ENCODE measurements around the gene DDX25. TPM values are rescaled to one million over a fixed set of nuclear protein-coding genes. Genes with fewer than 3 reads are reported as not detected.

DDX25 gene
- total RNA-seq, 1 donor from 2014 or later, result 2.3 TPM

DNA sequence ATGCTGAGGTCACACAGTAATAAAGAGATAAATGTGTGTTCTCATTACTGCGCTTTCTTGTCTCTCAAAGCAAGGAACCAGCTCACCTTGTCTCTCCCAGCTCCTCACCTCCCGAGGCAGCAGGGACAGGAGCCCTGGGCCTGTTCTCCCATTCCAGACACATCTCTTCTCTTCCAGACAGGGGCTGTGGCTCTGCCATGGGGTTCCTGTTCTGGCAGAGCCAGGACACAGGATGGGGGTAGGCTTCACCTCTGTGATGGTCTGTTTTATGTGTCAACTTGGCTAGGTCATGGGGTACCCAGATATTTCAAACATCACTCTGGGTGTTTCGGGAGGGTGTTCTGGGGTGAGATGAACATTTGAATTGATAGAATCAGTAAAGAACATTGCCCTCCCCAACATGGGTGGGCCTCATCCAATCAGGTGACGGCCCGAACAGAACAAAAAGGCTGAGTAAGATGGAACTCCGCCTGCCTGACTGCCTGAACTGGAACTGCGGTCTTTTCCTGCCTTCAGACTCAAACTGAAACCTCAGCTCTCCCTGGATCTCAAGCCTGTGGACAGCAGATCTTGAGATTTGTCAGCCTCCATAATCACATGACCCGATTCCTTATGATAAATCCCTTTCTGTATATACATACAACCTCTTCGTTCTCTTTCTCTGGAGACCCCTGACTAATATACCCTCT, 39.5 kb downstream of the DDX25 start:
- no peaks in the 10 kb centered on the region for H3K36me3 Mint-ChIP-seq (ENCODE audit: low read depth)
- TF ChIP-seq, protein P1, sequence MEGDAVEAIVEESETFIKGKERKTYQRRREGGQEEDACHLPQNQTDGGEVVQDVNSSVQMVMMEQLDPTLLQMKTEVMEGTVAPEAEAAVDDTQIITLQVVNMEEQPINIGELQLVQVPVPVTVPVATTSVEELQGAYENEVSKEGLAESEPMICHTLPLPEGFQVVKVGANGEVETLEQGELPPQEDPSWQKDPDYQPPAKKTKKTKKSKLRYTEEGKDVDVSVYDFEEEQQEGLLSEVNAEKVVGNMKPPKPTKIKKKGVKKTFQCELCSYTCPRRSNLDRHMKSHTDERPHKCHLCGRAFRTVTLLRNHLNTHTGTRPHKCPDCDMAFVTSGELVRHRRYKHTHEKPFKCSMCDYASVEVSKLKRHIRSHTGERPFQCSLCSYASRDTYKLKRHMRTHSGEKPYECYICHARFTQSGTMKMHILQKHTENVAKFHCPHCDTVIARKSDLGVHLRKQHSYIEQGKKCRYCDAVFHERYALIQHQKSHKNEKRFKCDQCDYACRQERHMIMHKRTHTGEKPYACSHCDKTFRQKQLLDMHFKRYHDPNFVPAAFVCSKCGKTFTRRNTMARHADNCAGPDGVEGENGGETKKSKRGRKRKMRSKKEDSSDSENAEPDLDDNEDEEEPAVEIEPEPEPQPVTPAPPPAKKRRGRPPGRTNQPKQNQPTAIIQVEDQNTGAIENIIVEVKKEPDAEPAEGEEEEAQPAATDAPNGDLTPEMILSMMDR (conservative IDR thresholded peaks at IDR 0.05), result no peak
- peaks cover 8% of the 10 kb centered on the region for H3K4me1 Mint-ChIP-seq
- no peak for DNase-seq (ENCODE audit: low read depth, low spot score)
- peak overlapping the region; percentile 22 for H3K27ac Mint-ChIP-seq (ENCODE audit: unreplicated experiment)
- peaks cover 25% of the 10 kb centered on the region for H3K27me3 Mint-ChIP-seq (ENCODE audit: low read depth)
- no peak overlapping the region for H3K4me3 Mint-ChIP-seq
- no peaks in the 10 kb centered on the region for H3K9me3 Mint-ChIP-seq

DNA sequence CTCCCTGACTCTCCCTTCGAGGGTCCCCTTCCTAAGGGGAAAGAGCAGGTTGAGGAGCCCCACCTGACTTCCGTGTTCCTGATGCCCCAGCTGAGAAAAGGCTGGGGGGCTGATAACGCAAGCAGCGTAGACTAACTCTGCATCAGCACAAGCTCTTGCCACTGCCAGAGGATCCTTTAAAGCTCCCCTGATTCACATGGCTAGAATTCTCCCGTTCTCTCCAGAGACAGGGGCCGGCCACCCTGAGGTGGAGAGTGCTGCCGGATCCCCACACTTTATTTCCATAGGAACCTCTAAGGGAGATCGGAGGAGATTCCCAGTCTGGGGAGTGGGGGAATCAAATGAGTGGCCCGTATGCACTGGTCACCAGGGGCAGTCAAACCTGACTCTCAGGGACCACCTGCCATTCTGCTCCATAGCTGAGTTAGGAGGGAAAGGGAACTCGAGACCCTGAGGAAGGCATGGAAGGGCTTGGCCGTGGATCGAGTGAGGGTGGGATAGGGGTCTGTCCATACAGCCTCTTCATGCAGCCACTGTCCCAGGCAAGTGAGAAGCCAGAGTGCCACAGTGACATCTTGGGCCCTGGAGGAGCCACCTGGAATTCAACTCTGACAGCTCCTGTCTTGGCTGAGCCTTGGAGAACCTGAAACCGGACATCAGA, 40.2 kb downstream of the DDX25 start:
- no peaks in the 10 kb centered on the region for H3K36me3 Mint-ChIP-seq (ENCODE audit: low read depth)
- H3K4me1 Mint-ChIP-seq, result peaks cover 6% of the 10 kb centered on the region
- H3K4me3 Mint-ChIP-seq, result no peak overlapping the region
- H3K27ac Mint-ChIP-seq (ENCODE audit: unreplicated experiment), result peak overlapping the region; percentile 22
- H3K9me3 Mint-ChIP-seq, result no peaks in the 10 kb centered on the region
- H3K27me3 Mint-ChIP-seq (ENCODE audit: low read depth), result peaks cover 25% of the 10 kb centered on the region
- TF ChIP-seq, protein P1 (conservative IDR thresholded peaks at IDR 0.05), result no peak
- DNase-seq (ENCODE audit: low read depth, low spot score), result no peak

DNA sequence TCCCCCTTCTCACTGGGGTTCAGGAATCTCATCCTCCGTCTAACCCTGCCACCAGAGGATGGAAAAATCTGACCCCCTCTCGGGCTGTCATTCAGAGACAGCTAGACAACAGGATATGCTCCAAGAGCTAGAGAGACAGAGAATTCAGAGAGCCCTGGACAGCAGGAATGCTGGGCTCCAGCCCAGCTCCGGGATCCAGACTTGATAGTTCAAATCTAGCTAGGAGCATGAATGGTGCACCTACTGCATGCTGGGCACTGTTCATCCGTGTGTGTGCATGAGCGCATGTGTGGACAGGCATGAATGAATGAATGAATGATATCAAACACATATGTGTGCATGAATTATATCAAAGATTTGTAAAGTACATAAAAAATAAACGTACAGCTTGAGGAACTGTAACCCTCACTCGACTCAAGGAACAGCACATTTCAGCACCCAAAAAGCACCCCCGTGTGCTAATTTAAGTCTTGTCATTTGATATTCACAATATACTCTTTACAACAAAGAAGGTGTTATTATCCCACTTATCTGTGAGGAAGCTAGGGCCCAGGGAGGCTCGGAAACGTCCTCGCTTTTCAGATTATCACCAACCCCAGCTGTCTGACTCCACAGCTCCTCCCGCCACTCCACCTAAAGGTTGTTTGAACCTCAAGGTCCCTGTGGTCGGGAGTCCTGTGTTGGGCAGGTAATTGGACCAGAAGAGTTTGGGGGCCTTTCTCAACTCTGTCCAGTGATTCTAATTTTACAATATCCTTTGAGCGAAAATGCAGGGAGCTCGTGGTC, 40.9 kb downstream of the DDX25 start:
- TF ChIP-seq, protein P1 (conservative IDR thresholded peaks at IDR 0.05), result no peak
- no peak overlapping the region for H3K4me3 Mint-ChIP-seq
- peaks cover 25% of the 10 kb centered on the region for H3K27me3 Mint-ChIP-seq (ENCODE audit: low read depth)
- no peaks in the 10 kb centered on the region for H3K36me3 Mint-ChIP-seq (ENCODE audit: low read depth)
- DNase-seq (ENCODE audit: low read depth, low spot score), result no peak
- H3K4me1 Mint-ChIP-seq, result peaks cover 6% of the 10 kb centered on the region
- no peak overlapping the region for H3K27ac Mint-ChIP-seq (ENCODE audit: unreplicated experiment)
- H3K9me3 Mint-ChIP-seq, result no peaks in the 10 kb centered on the region

DNA sequence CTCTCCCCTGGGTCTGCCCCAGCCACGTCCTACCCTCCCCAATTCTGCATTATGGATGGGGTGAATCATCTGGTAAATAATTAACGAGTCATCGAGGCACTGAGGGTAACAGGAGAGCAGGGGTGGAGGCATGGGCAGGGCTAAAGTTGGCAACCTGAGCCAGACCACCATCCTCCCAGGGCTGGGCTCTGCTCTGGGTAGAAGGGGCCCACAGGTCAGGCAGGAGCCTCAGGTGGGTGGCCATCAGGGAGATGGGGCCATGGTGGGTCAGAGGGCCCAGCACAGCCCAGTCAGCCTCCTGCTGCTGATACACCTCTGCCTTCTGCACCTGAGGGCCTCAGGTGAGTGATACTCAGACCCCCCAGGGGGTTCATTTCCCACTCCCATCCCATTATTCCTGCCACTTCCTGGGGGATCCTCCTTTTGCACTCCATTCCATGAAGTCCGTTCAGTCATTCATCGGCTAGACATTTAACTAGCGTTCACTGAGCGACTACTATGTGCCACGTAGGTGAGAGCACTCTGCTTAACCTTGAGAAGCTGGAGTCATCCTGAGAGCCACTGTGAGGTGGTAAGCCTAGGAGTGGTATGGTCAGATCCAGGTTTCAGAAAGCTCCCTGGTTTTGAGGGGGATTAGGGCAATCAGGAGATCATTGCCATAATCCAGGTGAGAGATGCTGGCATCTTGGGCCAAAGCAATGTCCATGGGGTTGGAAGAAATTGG, 41.7 kb downstream of the DDX25 start, which contains the start of gene VSIG10L2:
Gene VSIG10L2 (plus strand): TSS at position 248 of the 724 bp plus-strand sequence. CDS start 12 bp downstream, at position 260.
- Mint-ChIP-seq H3K36me3 (ENCODE audit: low read depth) (no peaks in the 10 kb centered on the region), H3K4me3 (no peak within 1 kb of the TSS), H3K4me1 (peaks cover 6% of the 10 kb centered on the region), H3K27me3 (ENCODE audit: low read depth) (peaks cover 25% of the 10 kb centered on the region), H3K9me3 (no peaks in the 10 kb centered on the region), H3K27ac (ENCODE audit: unreplicated experiment) (no peak within 1 kb of the TSS)
- TF ChIP-seq, protein P1 (conservative IDR thresholded peaks at IDR 0.05), result no peak
- DNase-seq (ENCODE audit: low read depth, low spot score), result no peak

Data from neural crest cell (in vitro differentiated cells).